A673 (cell line): ENCODE data around the gene PLEKHS1. TPM values are rescaled to one million over a fixed set of nuclear protein-coding genes. Genes with fewer than 3 reads are reported as not detected.

Experiments
- BruUV-seq: library from RNA; stranded (reverse); fragments of 400-500 nt; replicated peaks from 2 replicates; lab custom pipeline; 2021; lab: Mats Ljungman, UMichigan
- CTCF ChIA-PET: fragments of 300-600 bp; sonication (Branson Sonifier 250); formaldehyde crosslinking; loops from one replicate; lab custom pipeline; 2022; ENCODE audit warnings: antibody characterized with exemption; lab: Charles Lee
- POLR2A ChIA-PET: fragments of 300-600 bp; sonication (Branson Sonifier 250); formaldehyde crosslinking; loops from one replicate; lab custom pipeline; 2022; ENCODE audit warnings: antibody characterized with exemption; ENCODE audit not compliant: low non-redundant PET; lab: Charles Lee
- DNase-seq: peaks from one replicate; pipeline ENCODE4 v3.0.0-alpha.2; 2015; ENCODE audit warnings: low spot score
- H3K27ac ChIP-seq: fragments of 200-600 bp; sonication (generic); 2 replicates; pipeline ENCODE4 v1.5.1; 2016; ENCODE audit warnings: mixed run types, low read depth, mild to moderate bottlenecking, mixed read lengths, antibody characterized with exemption, low read length; ENCODE audit not compliant: poor library complexity, severe bottlenecking
- H3K27me3 ChIP-seq: fragments of 200-600 bp; sonication (generic); replicated peaks from 2 replicates; pipeline ENCODE4 v1.6.1; 2017; ENCODE audit warnings: mixed run types, low read depth, mild to moderate bottlenecking, mixed read lengths, antibody characterized with exemption, low read length; ENCODE audit not compliant: insufficient read depth, poor library complexity
- H3K36me3 ChIP-seq: fragments of 200-600 bp; sonication (generic); 2 replicates; pipeline ENCODE4 v1.6.1; 2016; ENCODE audit warnings: mixed run types, mild to moderate bottlenecking, mixed read lengths, antibody characterized with exemption, low read length; ENCODE audit not compliant: insufficient read depth, poor library complexity, severe bottlenecking
- H3K4me1 ChIP-seq: fragments of 200-600 bp; sonication (generic); 2 replicates; pipeline ENCODE4 v1.6.1; 2017; ENCODE audit warnings: mixed run types, mild to moderate bottlenecking, mixed read lengths, antibody characterized with exemption, low read length; ENCODE audit not compliant: insufficient read depth, poor library complexity, severe bottlenecking
- H3K4me3 ChIP-seq: fragments of 200-600 bp; sonication (generic); 2 replicates; pipeline ENCODE4 v1.5.1; 2016; ENCODE audit warnings: low read depth, mixed run types, mild to moderate bottlenecking, mixed read lengths, low read length; ENCODE audit not compliant: poor library complexity, severe bottlenecking
- H3K9me3 ChIP-seq: fragments of 200-600 bp; sonication (generic); 2 replicates; pipeline ENCODE4 v1.6.1; 2016; ENCODE audit warnings: mixed run types, low read depth, mild to moderate bottlenecking, mixed read lengths, antibody characterized with exemption, low read length; ENCODE audit not compliant: poor library complexity, severe bottlenecking
- EZH2 ChIP-seq: fragments of 200-600 bp; sonication (generic); IDR thresholded peaks from 2 replicates; pipeline ENCODE4 v1.6.1; 2017; ENCODE audit warnings: borderline replicate concordance, low read depth, mild to moderate bottlenecking, mixed read lengths, antibody characterized with exemption, low read length; ENCODE audit not compliant: poor library complexity, severe bottlenecking
- intact Hi-C: fragments of 100-400 bp; cut with micrococcal nuclease; formaldehyde crosslinking; loops from one replicate; pipeline ENCODE4 v1.10.0; 2022; ENCODE audit not compliant: unreplicated experiment
- total RNA-seq: library from RNA; stranded (reverse); gene quantifications from 2 replicates; pipeline ENCODE4 v1.2.3, GENCODE V29; 2021
- TF ChIP-seq, protein P1 (sequence below): fragments of 300-800, 200-600 bp; sonication (generic); conservative IDR thresholded peaks from 2 replicates; pipeline ENCODE4 v1.5.1; 2017; ENCODE audit warnings: low read depth, mild to moderate bottlenecking, antibody characterized with exemption, low read length, moderate library complexity, mixed read lengths

PLEKHS1 gene
- total RNA-seq, 1 experiment from 2014 or later: not detected

DNA sequence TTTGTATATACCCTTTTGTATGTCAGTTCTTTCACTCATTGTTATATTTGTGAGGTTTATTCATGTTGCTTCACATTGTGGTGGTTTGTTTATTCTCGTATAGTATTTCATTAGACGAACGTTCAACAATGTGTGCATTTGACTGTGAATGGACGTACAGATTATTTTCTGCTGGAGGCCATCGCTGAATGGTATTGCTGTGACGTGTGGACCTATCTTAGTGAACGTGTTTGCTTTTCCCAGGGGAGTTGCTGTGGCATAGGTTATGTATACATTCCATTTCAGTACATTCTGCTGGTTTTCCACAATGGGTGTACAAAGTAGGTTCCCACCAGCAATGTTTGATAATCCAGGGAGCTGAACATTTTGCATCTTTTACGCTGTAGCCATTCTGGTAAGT, 31.1 kb upstream of the PLEKHS1 start:
- POLR2A ChIA-PET: no interaction called here
- BruUV-seq: no TSS peak
- peaks cover 25% of the 10 kb centered on the region for H3K36me3 ChIP-seq
- no peaks in the 10 kb centered on the region for H3K9me3 ChIP-seq
- no peak for DNase-seq
- CTCF ChIA-PET: no interaction called here
- no peak overlapping the region for H3K27ac ChIP-seq
- no peak overlapping the region for H3K4me3 ChIP-seq
- H3K27me3 ChIP-seq: no peaks in the 10 kb centered on the region
- intact Hi-C loops: no loop called here
- TF ChIP-seq, protein P1, sequence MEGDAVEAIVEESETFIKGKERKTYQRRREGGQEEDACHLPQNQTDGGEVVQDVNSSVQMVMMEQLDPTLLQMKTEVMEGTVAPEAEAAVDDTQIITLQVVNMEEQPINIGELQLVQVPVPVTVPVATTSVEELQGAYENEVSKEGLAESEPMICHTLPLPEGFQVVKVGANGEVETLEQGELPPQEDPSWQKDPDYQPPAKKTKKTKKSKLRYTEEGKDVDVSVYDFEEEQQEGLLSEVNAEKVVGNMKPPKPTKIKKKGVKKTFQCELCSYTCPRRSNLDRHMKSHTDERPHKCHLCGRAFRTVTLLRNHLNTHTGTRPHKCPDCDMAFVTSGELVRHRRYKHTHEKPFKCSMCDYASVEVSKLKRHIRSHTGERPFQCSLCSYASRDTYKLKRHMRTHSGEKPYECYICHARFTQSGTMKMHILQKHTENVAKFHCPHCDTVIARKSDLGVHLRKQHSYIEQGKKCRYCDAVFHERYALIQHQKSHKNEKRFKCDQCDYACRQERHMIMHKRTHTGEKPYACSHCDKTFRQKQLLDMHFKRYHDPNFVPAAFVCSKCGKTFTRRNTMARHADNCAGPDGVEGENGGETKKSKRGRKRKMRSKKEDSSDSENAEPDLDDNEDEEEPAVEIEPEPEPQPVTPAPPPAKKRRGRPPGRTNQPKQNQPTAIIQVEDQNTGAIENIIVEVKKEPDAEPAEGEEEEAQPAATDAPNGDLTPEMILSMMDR: no peak
- no peak for TF ChIP-seq EZH2
- no peaks in the 10 kb centered on the region for H3K4me1 ChIP-seq

DNA sequence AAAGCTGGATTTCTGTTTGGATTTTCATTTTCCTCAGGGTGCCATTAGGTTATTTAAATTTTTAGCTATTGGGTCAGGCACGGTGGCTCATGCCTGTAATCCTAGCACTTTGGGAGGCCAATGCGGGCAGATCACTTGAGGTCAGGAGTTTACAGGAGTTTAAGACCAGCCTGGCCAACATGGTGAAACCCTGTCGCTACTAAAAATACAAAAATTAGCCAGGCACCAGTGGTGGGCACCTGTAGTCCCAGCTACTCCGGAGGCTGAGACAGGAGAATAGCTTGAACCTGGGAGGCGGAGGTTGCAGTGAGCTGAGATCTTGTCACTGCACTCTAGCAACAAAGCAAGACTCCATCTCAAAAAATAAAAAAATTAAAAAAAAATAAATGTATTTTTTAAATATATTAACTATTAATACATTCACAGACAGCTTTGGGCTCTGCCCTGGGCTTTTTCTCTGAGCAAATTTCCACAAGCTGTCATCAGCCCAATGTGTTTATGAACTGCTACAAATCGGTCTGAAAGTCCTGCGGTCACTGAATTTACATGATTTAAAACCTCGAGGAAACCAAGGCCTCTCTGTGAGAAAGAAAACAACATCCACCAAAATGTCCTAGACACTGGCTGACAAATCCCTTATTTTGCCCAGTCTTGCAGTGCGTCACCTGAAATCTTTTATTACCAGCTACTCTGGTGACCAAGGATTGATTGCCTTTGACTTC, 19.2 kb upstream of the PLEKHS1 start:
- ChIA-PET POLR2A (no interaction called here), CTCF (no interaction called here)
- H3K9me3 ChIP-seq: no peaks in the 10 kb centered on the region
- no peak for DNase-seq
- H3K4me3 ChIP-seq: no peak overlapping the region
- no peaks in the 10 kb centered on the region for H3K27me3 ChIP-seq
- peaks cover 33% of the 10 kb centered on the region for H3K4me1 ChIP-seq
- intact Hi-C loops: no loop called here
- peaks cover 19% of the 10 kb centered on the region for H3K36me3 ChIP-seq
- BruUV-seq: no TSS peak
- TF ChIP-seq, protein P1: no peak
- TF ChIP-seq EZH2: no peak
- H3K27ac ChIP-seq: no peak overlapping the region

DNA sequence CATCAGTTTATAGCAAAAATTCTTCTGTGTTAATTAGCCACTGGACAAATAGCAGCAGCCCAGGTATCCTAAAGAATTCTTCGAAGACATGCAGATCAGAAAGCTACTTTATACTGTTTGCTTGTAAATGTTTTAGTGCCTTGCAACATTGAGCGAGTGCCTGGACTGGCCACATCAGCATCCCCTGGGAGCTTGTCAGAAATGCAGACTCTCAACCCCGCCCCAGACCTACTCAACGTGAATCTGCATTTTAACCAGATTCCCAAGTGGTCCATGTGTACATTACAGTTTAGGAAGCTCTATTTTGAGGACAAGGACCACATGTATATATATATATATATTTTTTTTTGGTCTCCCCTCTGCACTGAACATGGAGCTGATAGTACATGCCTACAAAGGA, 18.5 kb upstream of the PLEKHS1 start:
- ChIA-PET CTCF (no interaction called here), POLR2A (no interaction called here)
- H3K4me3 ChIP-seq: no peak overlapping the region
- DNase-seq: no peak
- H3K27me3 ChIP-seq: no peaks in the 10 kb centered on the region
- BruUV-seq: no TSS peak
- no peaks in the 10 kb centered on the region for H3K9me3 ChIP-seq
- TF ChIP-seq, protein P1: no peak
- TF ChIP-seq EZH2: no peak
- H3K36me3 ChIP-seq: peaks cover 19% of the 10 kb centered on the region
- H3K27ac ChIP-seq: no peak overlapping the region
- H3K4me1 ChIP-seq: peaks cover 33% of the 10 kb centered on the region
- intact Hi-C loops: no loop called here
